HEK293T (cell line): ENCODE results near the gene BRAF.

Experiments
- CTBP1 ChIP-seq: fragments of 450-650 bp; IDR thresholded peaks from 2 replicates; pipeline ENCODE4 v1.6.1; 2016; ENCODE audit warnings: borderline replicate concordance
- FOXK2 ChIP-seq: fragments of 450-650 bp; IDR thresholded peaks from 2 replicates; pipeline ENCODE4 v1.6.1; 2016; ENCODE audit warnings: mild to moderate bottlenecking
- FOXM1 ChIP-seq: fragments of 450-650 bp; IDR thresholded peaks from 2 replicates; pipeline ENCODE4 v1.6.1; 2017; ENCODE audit warnings: mild to moderate bottlenecking, borderline replicate concordance
- NFRKB ChIP-seq: fragments of 450-650 bp; IDR thresholded peaks from 2 replicates; pipeline ENCODE4 v1.6.1; 2016; ENCODE audit warnings: mild to moderate bottlenecking, moderate library complexity
- SUZ12 ChIP-seq: fragments of 450-650 bp; IDR thresholded peaks from 2 replicates; pipeline ENCODE4 v1.6.1; 2016; ENCODE audit warnings: mild to moderate bottlenecking
- TARDBP ChIP-seq: fragments of 450-650 bp; IDR thresholded peaks from 2 replicates; pipeline ENCODE4 v1.6.1; 2016
- ZNF384 ChIP-seq: fragments of 450-650 bp; IDR thresholded peaks from 2 replicates; pipeline ENCODE4 v1.6.1; 2016
- TF ChIP-seq, protein P1 (sequence below): fragments of 450-650 bp; IDR thresholded peaks from 2 replicates; pipeline ENCODE4 v1.6.1; 2016

DNA sequence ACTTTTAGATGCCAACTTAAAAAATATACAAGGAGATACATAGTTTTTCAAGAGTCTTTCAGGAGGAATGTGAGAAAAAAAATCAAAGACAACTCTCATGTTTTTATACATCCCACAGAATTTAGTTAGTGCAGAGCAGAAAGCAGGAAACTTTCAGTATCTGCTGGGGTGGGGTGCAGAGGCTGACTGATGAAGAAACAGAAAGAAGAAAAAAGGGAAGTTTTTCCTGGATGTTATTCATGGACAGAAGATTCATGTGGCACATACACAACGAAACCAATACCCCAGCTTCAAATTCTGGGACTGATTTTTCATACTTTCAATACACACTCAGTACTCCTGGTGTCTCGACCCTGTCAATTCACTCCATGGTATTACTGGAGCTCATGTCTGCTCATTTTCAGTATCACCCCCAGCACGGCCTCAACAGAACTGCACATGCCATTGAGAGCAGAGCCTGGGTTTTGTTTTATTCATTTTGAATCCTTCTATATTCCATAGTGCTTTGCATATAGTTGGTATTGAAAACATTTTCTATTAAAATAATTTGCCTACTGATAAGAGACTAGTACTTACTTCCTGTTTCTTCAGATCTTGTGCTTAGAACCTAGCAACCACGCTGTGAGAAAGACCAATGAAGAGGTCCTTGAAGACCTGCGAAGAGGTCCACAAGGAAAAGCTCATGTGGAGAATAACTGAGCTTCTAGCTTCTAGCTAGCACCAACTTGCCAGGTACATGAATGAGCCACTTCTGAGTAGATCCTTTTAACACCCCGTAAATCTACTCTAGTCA, 179.3 kb downstream of the BRAF start:
- TF ChIP-seq ZNF384 (no peak), FOXK2 (no peak), SUZ12 (no peak), CTBP1 (no peak), FOXM1 (no peak), TARDBP (no peak), NFRKB (no peak)
- TF ChIP-seq, protein P1, sequence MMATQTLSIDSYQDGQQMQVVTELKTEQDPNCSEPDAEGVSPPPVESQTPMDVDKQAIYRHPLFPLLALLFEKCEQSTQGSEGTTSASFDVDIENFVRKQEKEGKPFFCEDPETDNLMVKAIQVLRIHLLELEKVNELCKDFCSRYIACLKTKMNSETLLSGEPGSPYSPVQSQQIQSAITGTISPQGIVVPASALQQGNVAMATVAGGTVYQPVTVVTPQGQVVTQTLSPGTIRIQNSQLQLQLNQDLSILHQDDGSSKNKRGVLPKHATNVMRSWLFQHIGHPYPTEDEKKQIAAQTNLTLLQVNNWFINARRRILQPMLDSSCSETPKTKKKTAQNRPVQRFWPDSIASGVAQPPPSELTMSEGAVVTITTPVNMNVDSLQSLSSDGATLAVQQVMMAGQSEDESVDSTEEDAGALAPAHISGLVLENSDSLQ, result no peak
